Esophagus muscularis mucosa (tissue), 4 donors: Measurements from ENCODE around the gene TUBB2B.

Experiments
- EP300 ChIP-seq: sonication (generic); formaldehyde crosslinking; IDR thresholded peaks from one replicate; pipeline ENCODE4 v1.6.1; 2017; ENCODE audit warnings: antibody characterized with exemption
- POLR2A ChIP-seq: fragments of 450-650 bp; IDR thresholded peaks from one replicate; pipeline ENCODE4 v1.6.1; 2017; ENCODE audit warnings: antibody characterized with exemption, moderate library complexity, mild to moderate bottlenecking, low read depth
- POLR2AphosphoS5 ChIP-seq, 2 donors: sonication (generic); formaldehyde crosslinking; IDR thresholded peaks; one replicate each; pipeline ENCODE4 v1.6.1; 2017; ENCODE audit warnings: antibody characterized with exemption in 2 of 2
- TF ChIP-seq, protein P1 (sequence below), 3 experiments: fragments of 200-600 bp in 2 of 3; fragments of 450-650 bp in 1 of 3; sonication (generic) in 2 of 3; IDR thresholded peaks; one replicate each; pipeline ENCODE4 v1.5.1; 2017 to 2019; ENCODE audit warnings: antibody characterized with exemption in 3 of 3, mild to moderate bottlenecking in 2 of 3, moderate library complexity in 1 of 3

DNA sequence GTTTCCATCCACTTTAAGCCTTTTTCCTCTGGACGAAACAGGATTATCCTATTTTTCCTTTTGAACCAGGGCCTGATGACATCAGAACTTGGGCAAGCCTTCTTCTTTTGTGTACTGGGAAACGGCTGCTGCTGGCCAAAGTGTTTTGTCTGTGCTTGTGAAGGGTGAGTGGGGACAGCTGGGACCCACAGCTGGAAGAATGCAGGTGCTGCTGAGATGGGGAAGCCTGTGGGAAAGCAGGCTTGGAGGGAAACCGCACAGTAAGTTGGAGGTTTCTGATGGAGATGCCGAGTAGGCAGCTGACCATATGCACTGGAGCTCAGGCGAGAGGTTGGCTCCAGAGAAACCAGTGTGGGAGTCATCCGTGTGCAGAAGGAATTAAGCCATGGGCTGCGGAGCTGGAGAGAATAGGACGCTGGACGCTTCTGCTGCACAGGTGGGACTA lies 22.8 kb upstream of the TUBB2B start:
- TF ChIP-seq POLR2A (no peak), POLR2AphosphoS5 (IDR thresholded peaks at IDR 0.05) (no peak), EP300 (no peak)
- TF ChIP-seq, protein P1, sequence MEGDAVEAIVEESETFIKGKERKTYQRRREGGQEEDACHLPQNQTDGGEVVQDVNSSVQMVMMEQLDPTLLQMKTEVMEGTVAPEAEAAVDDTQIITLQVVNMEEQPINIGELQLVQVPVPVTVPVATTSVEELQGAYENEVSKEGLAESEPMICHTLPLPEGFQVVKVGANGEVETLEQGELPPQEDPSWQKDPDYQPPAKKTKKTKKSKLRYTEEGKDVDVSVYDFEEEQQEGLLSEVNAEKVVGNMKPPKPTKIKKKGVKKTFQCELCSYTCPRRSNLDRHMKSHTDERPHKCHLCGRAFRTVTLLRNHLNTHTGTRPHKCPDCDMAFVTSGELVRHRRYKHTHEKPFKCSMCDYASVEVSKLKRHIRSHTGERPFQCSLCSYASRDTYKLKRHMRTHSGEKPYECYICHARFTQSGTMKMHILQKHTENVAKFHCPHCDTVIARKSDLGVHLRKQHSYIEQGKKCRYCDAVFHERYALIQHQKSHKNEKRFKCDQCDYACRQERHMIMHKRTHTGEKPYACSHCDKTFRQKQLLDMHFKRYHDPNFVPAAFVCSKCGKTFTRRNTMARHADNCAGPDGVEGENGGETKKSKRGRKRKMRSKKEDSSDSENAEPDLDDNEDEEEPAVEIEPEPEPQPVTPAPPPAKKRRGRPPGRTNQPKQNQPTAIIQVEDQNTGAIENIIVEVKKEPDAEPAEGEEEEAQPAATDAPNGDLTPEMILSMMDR (IDR thresholded peaks at IDR 0.05), result no peak
